GM18870 (cell line): ENCODE measurements around the gene GPR156.

Experiments
- ATAC-seq: cut with Tn5 transposase; IDR thresholded peaks from one replicate; pipeline ENCODE4 v1.9.1; 2021; ENCODE audit warnings: moderate library complexity; ENCODE audit not compliant: unreplicated experiment

Gene GPR156

DNA sequence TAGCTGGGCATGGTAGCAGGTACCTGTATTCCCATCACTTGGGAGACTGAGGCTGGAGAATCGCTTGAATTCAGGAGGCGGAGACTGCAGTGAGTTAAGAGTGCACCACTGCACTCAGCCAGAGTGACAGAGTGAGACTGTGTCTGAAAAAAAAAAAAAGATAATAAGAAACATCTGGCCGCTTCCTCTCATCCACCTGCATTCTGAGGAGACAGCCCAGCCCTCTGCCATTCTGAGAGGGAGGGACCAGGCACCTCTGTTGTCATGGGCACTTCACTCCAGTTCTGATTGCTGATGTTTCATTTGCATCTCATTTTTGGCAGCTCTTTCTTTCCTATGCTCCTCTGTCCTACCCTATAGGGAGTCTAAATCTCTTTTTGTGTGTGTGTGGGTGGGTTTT lies 154.4 kb downstream of the GPR156 start:
- ATAC-seq, result no peak

DNA sequence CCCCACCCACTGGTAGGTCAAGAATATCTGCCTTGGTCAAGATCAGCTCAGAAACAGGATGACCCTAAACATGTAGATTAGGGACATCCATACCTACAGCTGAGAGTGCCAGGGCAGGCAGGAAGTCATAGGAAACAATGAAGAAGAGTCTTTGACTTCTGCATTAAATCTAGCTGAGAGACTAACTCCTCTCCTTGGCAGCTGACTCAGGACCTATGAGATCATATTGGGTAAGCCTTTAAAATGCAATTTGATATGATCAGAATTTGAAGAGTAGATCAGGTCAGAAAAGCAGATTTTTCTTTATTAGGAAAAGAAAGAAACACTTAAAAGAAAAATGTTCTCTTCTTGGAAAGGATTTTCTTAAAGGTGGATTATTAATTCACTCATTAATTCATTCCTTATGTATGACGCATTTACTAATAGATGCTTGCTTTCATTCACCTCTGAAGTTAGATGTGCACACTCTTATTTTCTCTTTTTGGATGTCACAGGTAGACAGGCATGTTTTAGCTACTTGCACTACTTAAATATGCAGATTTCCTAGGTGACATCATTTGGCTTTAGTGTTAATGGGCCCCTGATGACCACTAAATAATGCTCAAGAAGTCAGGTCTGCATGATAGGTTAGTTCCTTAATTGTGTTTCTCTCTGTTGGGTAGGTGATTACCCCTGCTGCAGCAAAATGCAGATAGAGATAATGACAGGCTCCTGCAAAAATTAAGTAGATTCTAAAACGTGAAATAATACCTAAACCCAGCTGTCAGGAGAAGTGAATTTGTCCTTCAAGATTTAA lies 155.1 kb downstream of the GPR156 start:
- no peak for ATAC-seq

DNA sequence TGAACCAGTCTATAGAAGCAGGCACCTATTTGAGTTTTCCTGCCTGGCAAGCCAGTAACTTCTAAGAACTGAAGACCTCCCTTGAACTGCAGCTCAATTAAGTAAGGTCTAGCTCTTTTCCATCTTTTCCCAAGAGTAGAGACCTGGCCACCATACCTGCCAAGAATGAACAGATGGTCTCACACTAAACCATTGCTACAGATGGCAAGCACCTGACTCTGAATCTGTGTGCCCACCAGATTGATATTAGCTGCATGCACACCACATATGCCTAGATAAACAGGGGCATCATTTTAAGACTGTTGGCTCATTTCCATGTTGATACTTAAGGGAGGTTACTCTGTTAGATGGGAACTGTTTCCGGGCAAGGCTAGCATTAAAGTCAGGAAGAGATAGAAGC lies 156.0 kb downstream of the GPR156 start:
- no peak for ATAC-seq

DNA sequence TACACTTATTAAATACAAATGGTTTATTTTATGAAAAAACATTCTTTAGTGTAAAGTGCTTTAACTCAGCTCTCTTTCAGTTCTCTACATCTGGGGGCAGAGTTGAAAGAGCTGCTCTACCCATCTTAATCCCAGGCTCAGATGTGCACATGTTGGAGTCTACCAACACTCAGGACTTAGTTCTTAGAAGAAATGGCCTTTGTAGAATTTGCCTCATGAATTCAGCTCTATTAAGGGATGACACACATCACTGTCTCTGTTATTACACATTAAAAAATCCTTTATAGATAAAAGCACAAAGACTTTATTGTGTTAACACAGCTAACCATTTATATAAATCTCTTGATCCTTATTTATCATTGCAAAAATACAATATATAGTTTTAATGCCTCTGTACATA lies 159.0 kb downstream of the GPR156 start:
- ATAC-seq, result no peak

DNA sequence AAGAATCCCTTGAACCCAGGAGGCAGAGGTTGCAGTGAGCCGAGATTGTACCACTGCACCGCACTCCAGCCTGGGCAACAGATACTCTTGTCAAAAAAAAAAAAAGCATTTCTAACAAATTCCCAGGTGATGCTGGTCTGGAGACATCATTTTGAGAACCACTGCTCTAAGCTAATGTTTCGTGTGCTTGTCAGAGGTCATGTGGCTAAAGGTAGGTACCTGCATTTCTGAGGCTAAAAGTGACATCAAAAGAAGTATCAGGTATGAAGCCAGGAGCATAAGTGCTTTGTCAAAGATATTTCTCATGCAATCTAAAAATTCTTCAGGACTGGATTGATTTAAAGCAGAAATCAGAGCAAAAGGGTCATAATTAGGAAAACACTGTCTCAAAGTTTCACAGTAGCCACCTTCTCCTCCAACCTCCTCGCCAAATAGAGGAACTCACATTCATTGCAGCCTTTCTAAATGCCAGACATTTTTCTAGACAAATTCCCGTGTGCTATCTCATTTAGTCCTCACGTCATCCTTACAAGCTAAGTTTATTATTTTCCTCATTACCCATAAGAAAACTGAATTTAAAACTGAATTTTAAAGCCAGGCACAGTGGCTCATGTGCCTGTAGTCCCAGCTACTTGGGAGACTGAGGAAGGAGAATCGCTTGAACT lies 165.0 kb downstream of the GPR156 start:
- ATAC-seq, result no peak
